H1 (cell line): ENCODE results near the gene ZHX3. TPM values are rescaled to one million over a fixed set of nuclear protein-coding genes. Genes with fewer than 3 reads are reported as not detected.
A peak's percentile ranks its signal among the peaks of the same experiment; 100 is the strongest.

Experiments used
- CTCF ChIA-PET: fragments of 300-600 bp; sonication (Branson Sonifier 250); formaldehyde crosslinking; loops from one replicate; lab custom pipeline; 2021; ENCODE audit not compliant: partially characterized antibody; lab: Charles Lee
- POLR2A ChIA-PET: fragments of 300-600 bp; sonication (Branson Sonifier 250); formaldehyde crosslinking; loops from one replicate; lab custom pipeline; 2021; ENCODE audit warnings: inconsistent platforms; ENCODE audit not compliant: partially characterized antibody; lab: Charles Lee
- DNase-seq, 2 experiments: peaks; one replicate each; pipeline versions ENCODE4 v3.0.0 to v3.0.0-alpha.2; 2010 to 2022; ENCODE audit warnings: low spot score in 2 of 2, low read depth in 1 of 2, mixed read lengths in 1 of 2
- FAIRE-seq: peaks from 2 replicates; lab custom pipeline; 2011; peaks lifted over from hg19 to GRCh38; lab: Jason Lieb, UNC
- H2AFZ ChIP-seq: 2 replicates; pipeline ENCODE4 v1.8.1; 2012; ENCODE audit warnings: low read length, inconsistent platforms
- H2AK5ac ChIP-seq: 2 replicates; pipeline ENCODE4 v1.6.1; 2013; ENCODE audit warnings: low read depth, low read length
- H2BK120ac ChIP-seq: replicated peaks from 2 replicates; pipeline ENCODE3; 2013; ENCODE audit warnings: low read depth, low read length, inconsistent platforms
- H2BK12ac ChIP-seq: 2 replicates; pipeline ENCODE4 v1.6.1; 2013; ENCODE audit warnings: low read depth, low read length
- H2BK15ac ChIP-seq: 2 replicates; pipeline ENCODE4 v1.6.1; 2013; ENCODE audit warnings: low read length
- H2BK20ac ChIP-seq: 2 replicates; pipeline ENCODE4 v1.6.1; 2013; ENCODE audit warnings: low read length
- H2BK5ac ChIP-seq: 2 replicates; pipeline ENCODE4 v1.6.1; 2013; ENCODE audit warnings: low read depth, low read length
- H3K14ac ChIP-seq: 2 replicates; pipeline ENCODE4 v1.6.1; 2013; ENCODE audit warnings: inconsistent platforms; ENCODE audit not compliant: insufficient read length
- H3K18ac ChIP-seq: 2 replicates; pipeline ENCODE4 v1.6.1; 2013; ENCODE audit warnings: low read length; ENCODE audit errors: extremely low read depth
- H3K23ac ChIP-seq: 2 replicates; pipeline ENCODE4 v1.6.1; 2013; ENCODE audit warnings: inconsistent platforms; ENCODE audit not compliant: insufficient read length
- H3K23me2 ChIP-seq: 2 replicates; pipeline ENCODE4 v1.6.1; 2013; ENCODE audit warnings: low read depth, low read length
- H3K27ac ChIP-seq: 2 replicates; pipeline ENCODE4 v1.6.1; 2011; ENCODE audit warnings: low read depth, low read length, inconsistent platforms
- H3K27me3 ChIP-seq, 4 experiments: replicated peaks in 1 of 4; 1 replicate in 1 of 4; 2 replicates in 3 of 4; pipeline versions ENCODE4 v1.6.1 to v1.8.1; 2011 to 2013; ENCODE audit warnings: low read length in 3 of 4, mild to moderate bottlenecking in 3 of 4, inconsistent platforms in 2 of 4, mixed read lengths in 2 of 4, moderate library complexity in 1 of 4; ENCODE audit not compliant: control insufficient read depth in 3 of 4, insufficient read depth in 3 of 4; ENCODE audit errors: extremely low read depth in 1 of 4
- H3K36me3 ChIP-seq, 4 experiments: 2 replicates each; pipeline versions ENCODE4 v1.6.1 to v1.8.1; 2011 to 2013; ENCODE audit warnings: mild to moderate bottlenecking in 4 of 4, low read length in 3 of 4, moderate library complexity in 2 of 4, control low read depth in 1 of 4, inconsistent platforms in 1 of 4; ENCODE audit not compliant: insufficient read depth in 4 of 4, control insufficient read depth in 2 of 4
- H3K4ac ChIP-seq: replicated peaks from 2 replicates; pipeline ENCODE3; 2013; ENCODE audit warnings: low read length, low read depth, mixed read lengths, inconsistent platforms; ENCODE audit not compliant: insufficient read length
- H3K4me1 ChIP-seq, 4 experiments: replicated peaks in 1 of 4; 1 replicate in 1 of 4; 2 replicates in 3 of 4; pipeline versions ENCODE4 v1.6.1 to v1.8.1; 2011 to 2013; ENCODE audit warnings: low read length in 3 of 4, inconsistent platforms in 2 of 4, mixed read lengths in 1 of 4; ENCODE audit not compliant: insufficient read depth in 4 of 4, control insufficient read depth in 3 of 4
- H3K4me2 ChIP-seq, 2 experiments: 2 replicates each; pipeline versions ENCODE4 v1.6.1 to v1.8.1; 2011 to 2013; ENCODE audit warnings: low read depth in 2 of 2, low read length in 2 of 2, control low read depth in 1 of 2, inconsistent platforms in 1 of 2, mild to moderate bottlenecking in 1 of 2; ENCODE audit not compliant: insufficient read depth in 1 of 2
- H3K4me3 ChIP-seq, 4 experiments: fragments of 200-600, 300-600 bp in 1 of 4; sonication (generic), shearing (Covaris generic), sonication (Bioruptor Twin) in 1 of 4; 2 replicates each; pipeline versions ENCODE4 v1.5.1 to v1.8.1; 2011 to 2016; ENCODE audit warnings: low read length in 4 of 4, low read depth in 3 of 4, control low read depth in 2 of 4, inconsistent platforms in 2 of 4, mild to moderate bottlenecking in 2 of 4, mixed read lengths in 1 of 4, moderate library complexity in 1 of 4; ENCODE audit not compliant: insufficient read depth in 2 of 4; ENCODE audit errors: extremely low read depth in 1 of 4
- H3K56ac ChIP-seq: replicated peaks from 2 replicates; pipeline ENCODE3; 2013; ENCODE audit warnings: low read depth, mild to moderate bottlenecking, mixed read lengths, low read length, inconsistent platforms; ENCODE audit not compliant: insufficient read length
- H3K79me1 ChIP-seq: 2 replicates; pipeline ENCODE4 v1.6.1; 2013; ENCODE audit warnings: low read depth, low read length, control low read depth
- H3K79me2 ChIP-seq, 2 experiments: 2 replicates each; pipeline versions ENCODE4 v1.6.1 to v1.8.1; 2012 to 2013; ENCODE audit warnings: low read length in 2 of 2, mild to moderate bottlenecking in 2 of 2, inconsistent platforms in 1 of 2; ENCODE audit not compliant: insufficient read depth in 2 of 2, control insufficient read depth in 1 of 2
- H3K9ac ChIP-seq, 4 experiments: replicated peaks in 1 of 4; 1 replicate in 1 of 4; 2 replicates in 3 of 4; pipeline versions ENCODE4 v1.6.1 to v1.8.1; 2011 to 2013; ENCODE audit warnings: low read depth in 3 of 4, low read length in 3 of 4, control low read depth in 2 of 4, mild to moderate bottlenecking in 2 of 4, moderate library complexity in 2 of 4, inconsistent platforms in 1 of 4; ENCODE audit errors: extremely low read depth in 1 of 4
- H3K9me3 ChIP-seq, 2 experiments: 2 replicates each; pipeline versions ENCODE4 v1.6.1 to v1.8.1; 2012 to 2013; ENCODE audit warnings: mild to moderate bottlenecking in 2 of 2, moderate library complexity in 2 of 2, control low read depth in 1 of 2, inconsistent platforms in 1 of 2, low read depth in 1 of 2, low read length in 1 of 2, mixed read lengths in 1 of 2; ENCODE audit not compliant: insufficient read depth in 2 of 2
- H4K20me1 ChIP-seq, 2 experiments: replicated peaks in 1 of 2; 2 replicates each; pipeline versions ENCODE3 to v1.8.1; 2011 to 2013; ENCODE audit warnings: inconsistent platforms in 2 of 2, low read length in 2 of 2, mild to moderate bottlenecking in 1 of 2; ENCODE audit not compliant: insufficient read depth in 2 of 2, control insufficient read depth in 1 of 2
- H4K5ac ChIP-seq: 2 replicates; pipeline ENCODE4 v1.6.1; 2013; ENCODE audit warnings: low read length, low read depth, mixed read lengths, inconsistent platforms; ENCODE audit not compliant: insufficient read length
- H4K8ac ChIP-seq: 2 replicates; pipeline ENCODE4 v1.8.0; 2013; ENCODE audit warnings: mild to moderate bottlenecking, moderate library complexity, low read length, inconsistent platforms; ENCODE audit not compliant: insufficient read depth; ENCODE audit errors: extremely low read depth
- H4K91ac ChIP-seq: replicated peaks from 2 replicates; pipeline ENCODE3; 2013; ENCODE audit warnings: low read length, mixed read lengths, inconsistent platforms; ENCODE audit not compliant: insufficient read length
- CBX8 ChIP-seq: fragments of 300-800, 300-1000 bp; sonication (generic); IDR thresholded peaks from 2 replicates; pipeline ENCODE4 v1.7.1; 2016; ENCODE audit warnings: low read depth, low read length, borderline replicate concordance
- CREB1 ChIP-seq: IDR thresholded peaks from 2 replicates; pipeline ENCODE4 v1.6.1; 2012; ENCODE audit warnings: inconsistent platforms
- GABPA ChIP-seq: IDR thresholded peaks from 2 replicates; pipeline ENCODE4 v1.6.1; 2011; ENCODE audit warnings: mild to moderate bottlenecking, low read length, moderate library complexity, borderline replicate concordance; ENCODE audit not compliant: insufficient read depth
- KDM4A ChIP-seq: IDR thresholded peaks from one replicate; pipeline ENCODE4 v1.7.1; 2012; ENCODE audit warnings: low read depth, mild to moderate bottlenecking, moderate library complexity, low read length, inconsistent platforms; ENCODE audit not compliant: severe bottlenecking
- POU5F1 ChIP-seq: IDR thresholded peaks from 2 replicates; pipeline ENCODE4 v1.6.1; 2011; ENCODE audit warnings: low read depth, mild to moderate bottlenecking, low read length, moderate library complexity
- RAD21 ChIP-seq, 2 experiments: IDR thresholded peaks in 1 of 2; conservative IDR thresholded peaks in 1 of 2; 2 replicates each; pipeline ENCODE4 v1.6.1; 2011; ENCODE audit warnings: low read depth in 2 of 2, low read length in 2 of 2, improper control_type of control experiment in 1 of 2, inconsistent platforms in 1 of 2, mild to moderate bottlenecking in 1 of 2, moderate library complexity in 1 of 2
- RNF2 ChIP-seq: fragments of 200-900, 300-1000 bp; sonication (generic); IDR thresholded peaks from 2 replicates; pipeline ENCODE4 v1.7.1; 2016; ENCODE audit warnings: borderline replicate concordance, low read depth, mild to moderate bottlenecking, antibody characterized with exemption, low read length; ENCODE audit not compliant: poor library complexity, severe bottlenecking; ENCODE audit errors: missing control alignments
- RXRA ChIP-seq: IDR thresholded peaks from 2 replicates; pipeline ENCODE4 v1.6.1; 2011; ENCODE audit warnings: low read depth, mild to moderate bottlenecking, low read length, moderate library complexity; ENCODE audit not compliant: insufficient read depth
- SP1 ChIP-seq: IDR thresholded peaks from 2 replicates; pipeline ENCODE4 v1.6.1; 2011; ENCODE audit warnings: low read depth, low read length
- TEAD4 ChIP-seq: IDR thresholded peaks from 2 replicates; pipeline ENCODE4 v1.6.1; 2012; ENCODE audit warnings: low read depth, low read length, inconsistent platforms, mixed read lengths
- WGBS, 2 experiments: shearing (Covaris generic) in 1 of 2; methylation state at CpG; one replicate each; pipeline versions ENCODE4 v1.1.6 to v1.1.7; 2013 to 2015; ENCODE audit warnings: low lambda C conversion rate in 2 of 2, mixed read lengths in 2 of 2, inconsistent platforms in 1 of 2, low coverage in 1 of 2, missing lambda C conversion rate in 1 of 2; ENCODE audit not compliant: insufficient replicate concordance in 2 of 2, insufficient coverage in 1 of 2, insufficient read length in 1 of 2; ENCODE audit errors: extremely low coverage in 1 of 2, missing lambda C conversion rate in 1 of 2; 5-methylcytosine and 5-hydroxymethylcytosine counted together
- polyA plus RNA-seq, 7 experiments: library from polyadenylated mRNA; depleted of rRNA in 3 of 7; stranded (reverse) in 5 of 7; unstranded in 2 of 7; fragments of >200 nt in 5 of 7; fragments of 200-250 nt in 2 of 7; gene quantifications; 1 replicate in 5 of 7; 2 replicates in 1 of 7; 4 replicates in 1 of 7; pipeline versions ENCODE4 v1.2.1 to v1.2.3, GENCODE V29; 2011 to 2013; ENCODE audit warnings: missing spikeins in 2 of 7, mixed read lengths in 2 of 7
- total RNA-seq: library from RNA; stranded (reverse); fragmentation: NEBNext Ultra II Directional; extraction: Animal tissue kit (Norgen Biotek cat#: 25700); gene quantifications from 2 replicates; pipeline ENCODE4 v1.2.1, GENCODE V29; 2021
- TF ChIP-seq, protein P1 (sequence below): IDR thresholded peaks from 2 replicates; pipeline ENCODE4 v1.6.1; 2012; ENCODE audit warnings: inconsistent platforms

Gene ZHX3
- total and polyA plus RNA-seq, 2 of the 8 experiments (the other 6 are each of a cell fraction or from before 2014, with no cell fraction given), result 1.00 to 7.8 TPM

DNA sequence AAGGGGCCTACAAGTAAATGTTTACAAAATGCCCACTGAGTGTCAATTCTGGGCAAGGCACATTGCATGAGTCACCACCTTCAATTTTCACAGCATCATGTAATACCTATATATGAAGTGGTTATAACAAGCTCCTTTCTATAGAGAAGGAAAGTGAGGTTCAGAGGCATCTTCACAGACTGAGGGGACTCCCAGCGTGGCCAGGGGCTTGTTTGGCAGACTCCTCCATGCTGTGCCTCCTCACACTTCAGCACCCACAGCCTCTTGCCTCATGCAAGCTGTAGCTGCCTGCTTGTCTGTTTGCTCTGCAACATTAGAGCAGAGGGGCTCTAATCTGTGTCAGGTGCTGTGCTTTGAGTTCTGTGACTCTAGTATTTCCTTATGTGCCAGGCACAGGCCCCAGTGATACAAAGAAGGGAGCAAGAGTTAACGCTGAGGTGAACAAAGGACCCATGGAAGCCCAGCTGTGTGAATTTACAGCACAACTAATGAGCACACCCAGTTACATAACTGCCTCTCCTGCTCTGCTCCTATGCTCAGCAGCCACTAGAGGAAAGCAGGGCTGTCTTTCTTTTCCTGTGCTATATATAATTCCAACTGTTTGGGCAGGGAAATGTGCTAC lies 72.3 kb downstream of the ZHX3 start:
- Histone ChIP-seq H3K79me2 (no peaks in the 10 kb centered on the region), H3K9me3 (no peaks in the 10 kb centered on the region), H3K56ac (no peak overlapping the region), H3K23me2 (no peaks in the 10 kb centered on the region), H3K14ac (no peak overlapping the region), H2BK120ac (no peak overlapping the region), H2AFZ (no peak overlapping the region), H4K20me1 (peaks cover 0 to 1% of the 10 kb centered on the region in 2 experiments), H3K27me3 (peaks cover 5 to 22% (median 15%) of the 10 kb centered on the region in 4 experiments; a peak in 6 of 7 replicates), H2BK15ac (no peak overlapping the region), H3K79me1 (no peaks in the 10 kb centered on the region), H2BK12ac (no peak overlapping the region), H3K36me3 (no peaks in the 10 kb centered on the region), H3K4me3 (no peak overlapping the region), H4K91ac (no peak overlapping the region), H3K9ac (no peak overlapping the region), H3K4me2 (peak overlapping the region in 1 of 2 experiments; percentile 8; a peak in 2 of 4 replicates), H3K4ac (no peak overlapping the region), H3K27ac (no peak overlapping the region), H3K18ac (no peak overlapping the region), H3K4me1 (peaks cover 0 to 4% (median 3%) of the 10 kb centered on the region in 4 experiments; a peak in 6 of 7 replicates), H4K5ac (no peak overlapping the region), H3K23ac (no peak overlapping the region), H4K8ac (no peak overlapping the region), H2BK20ac (no peak overlapping the region), H2AK5ac (no peak overlapping the region), H2BK5ac (no peak overlapping the region)
- ChIA-PET CTCF (interaction anchor here (0.7 to 8.6 kb wide), 9 partner anchors 18 to 279 kb away, joined by 3 to 68 read pairs (median 4); partner anchors contain the start of gene LPIN3), POLR2A (no interaction called here)
- no peak for FAIRE-seq
- peak; percentile 33 to 52 for DNase-seq
- WGBS, 2 experiments, result 36% methylated on average over 2 of the region's 2 CpGs; no CpG with 5 or more reads in 1 of the 2 experiments
- TF ChIP-seq RNF2 (no peak), CREB1 (no peak), RXRA (0 out of 2 replicates have a peak, but pooled peaks have one; percentile 22), CBX8 (no peak), SP1 (0 out of 2 replicates have a peak, but pooled peaks have one; percentile 51), POU5F1 (0 out of 2 replicates have a peak, but pooled peaks have one; percentile 15), RAD21 (IDR thresholded peaks at IDR 0.05 in 1 of 2, conservative IDR thresholded peaks at IDR 0.05 in 1 of 2; ENCODE audit: low read depth in 2 of 2, low read length in 2 of 2) (peak in 1 of 2 experiments; percentile 16; a peak in 1 of 4 replicates), GABPA (no peak), TEAD4 (no peak), KDM4A (no peak)
- TF ChIP-seq, protein P1, sequence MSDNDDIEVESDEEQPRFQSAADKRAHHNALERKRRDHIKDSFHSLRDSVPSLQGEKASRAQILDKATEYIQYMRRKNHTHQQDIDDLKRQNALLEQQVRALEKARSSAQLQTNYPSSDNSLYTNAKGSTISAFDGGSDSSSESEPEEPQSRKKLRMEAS, result peak; percentile 35; the same call in 1 of the 2 replicates
